GM21423 (cell line): Measurements from ENCODE around the gene GOLGA3.
A peak's percentile ranks its signal among the peaks of the same experiment; 100 is the strongest.
"Not testable (repeated sequence)": the region's sequence is repeated elsewhere in the genome, so short reads cannot be mapped to it uniquely, and the experiment has no call there.

ENCODE experiments used
- ATAC-seq: cut with Tn5 transposase; IDR thresholded peaks from one replicate; pipeline ENCODE4 v1.9.1; 2021; ENCODE audit warnings: mild to moderate bottlenecking, moderate library complexity; ENCODE audit not compliant: unreplicated experiment

GOLGA3 gene

DNA sequence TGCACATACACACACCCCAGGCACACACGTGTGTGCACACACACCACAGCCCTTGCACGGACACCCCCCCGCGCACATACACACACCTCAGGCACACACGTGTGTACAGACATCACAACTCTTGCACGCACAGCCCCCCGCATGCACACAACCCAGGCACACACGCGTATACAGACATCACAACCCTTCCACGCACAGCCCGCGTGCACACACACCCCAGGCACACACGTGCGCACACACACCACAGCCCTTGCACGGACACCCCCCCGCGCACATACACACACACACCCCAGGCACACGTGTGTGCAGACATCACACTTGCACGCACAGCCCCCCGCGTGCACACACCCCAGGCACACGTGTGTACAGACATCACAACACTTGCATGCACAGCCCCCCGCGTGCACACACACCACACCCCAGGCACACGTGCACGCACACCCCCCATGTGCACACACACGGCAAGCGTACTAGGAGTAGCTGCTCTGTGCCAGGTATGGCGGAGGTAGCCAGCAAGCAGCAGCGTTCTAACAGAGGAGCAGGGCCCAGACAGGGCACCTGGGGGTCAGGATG lies 48.8 kb downstream of the GOLGA3 start:
- ATAC-seq = no peak

GRCh38 chr12:132777614-132778013 lies 51.1 kb downstream of the GOLGA3 start:
- no peak for ATAC-seq

DNA sequence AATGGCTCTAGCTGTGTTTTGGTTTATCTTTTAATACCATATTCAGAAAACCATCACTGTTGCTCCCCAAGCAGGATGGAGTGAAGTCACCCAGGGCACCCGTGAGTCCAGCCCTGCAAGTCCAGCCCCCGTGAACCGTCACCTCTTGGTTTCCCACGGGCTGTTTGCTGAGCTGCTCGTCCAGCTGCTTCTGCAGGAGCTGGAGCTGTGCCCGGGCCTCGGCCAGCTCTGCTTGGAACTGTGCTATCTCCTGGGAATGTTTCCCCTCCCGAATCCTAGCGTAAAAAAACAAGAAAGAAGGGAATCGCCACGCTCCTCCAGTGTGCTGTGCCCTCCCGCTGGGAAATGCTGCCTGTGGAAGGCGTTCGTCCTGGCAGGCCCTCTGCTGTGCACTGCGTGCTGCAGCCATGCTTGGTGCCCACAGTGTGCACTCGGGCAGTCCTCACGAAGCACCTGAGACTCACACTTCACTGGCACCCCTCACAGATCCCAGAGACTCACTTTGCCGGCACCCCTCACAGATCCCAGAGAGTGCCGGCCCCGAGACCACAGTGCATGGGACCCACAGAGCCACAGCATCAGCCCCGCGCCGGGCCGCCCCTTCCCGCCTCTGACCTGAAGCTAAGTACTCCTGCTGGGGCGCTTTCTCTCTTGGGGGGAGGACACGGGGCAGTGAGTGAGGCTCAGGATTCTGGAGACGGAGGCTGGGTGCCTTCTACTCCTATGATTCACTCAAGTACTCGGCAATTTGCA lies 51.7 kb downstream of the GOLGA3 start:
- no peak for ATAC-seq

DNA sequence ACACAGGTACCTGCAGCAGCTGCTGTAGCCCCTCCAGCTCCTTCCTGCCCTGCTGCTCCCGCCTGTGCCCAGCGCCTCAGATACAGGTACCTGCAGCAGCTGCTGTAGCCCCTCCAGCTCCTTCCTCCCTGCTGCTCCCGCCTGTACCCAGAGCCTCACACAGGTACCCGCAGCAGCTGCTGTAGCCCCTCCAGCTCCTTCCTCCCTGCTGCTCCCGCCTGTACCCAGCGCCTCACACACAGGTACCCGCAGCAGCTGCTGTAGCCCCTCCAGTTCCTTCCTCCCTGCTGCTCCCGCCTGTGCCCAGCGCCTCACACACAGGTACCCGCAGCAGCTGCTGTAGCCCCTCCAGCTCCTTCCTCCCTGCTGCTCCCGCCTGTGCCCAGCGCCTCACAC lies 52.4 kb downstream of the GOLGA3 start:
- not testable (repeated sequence) for ATAC-seq

DNA sequence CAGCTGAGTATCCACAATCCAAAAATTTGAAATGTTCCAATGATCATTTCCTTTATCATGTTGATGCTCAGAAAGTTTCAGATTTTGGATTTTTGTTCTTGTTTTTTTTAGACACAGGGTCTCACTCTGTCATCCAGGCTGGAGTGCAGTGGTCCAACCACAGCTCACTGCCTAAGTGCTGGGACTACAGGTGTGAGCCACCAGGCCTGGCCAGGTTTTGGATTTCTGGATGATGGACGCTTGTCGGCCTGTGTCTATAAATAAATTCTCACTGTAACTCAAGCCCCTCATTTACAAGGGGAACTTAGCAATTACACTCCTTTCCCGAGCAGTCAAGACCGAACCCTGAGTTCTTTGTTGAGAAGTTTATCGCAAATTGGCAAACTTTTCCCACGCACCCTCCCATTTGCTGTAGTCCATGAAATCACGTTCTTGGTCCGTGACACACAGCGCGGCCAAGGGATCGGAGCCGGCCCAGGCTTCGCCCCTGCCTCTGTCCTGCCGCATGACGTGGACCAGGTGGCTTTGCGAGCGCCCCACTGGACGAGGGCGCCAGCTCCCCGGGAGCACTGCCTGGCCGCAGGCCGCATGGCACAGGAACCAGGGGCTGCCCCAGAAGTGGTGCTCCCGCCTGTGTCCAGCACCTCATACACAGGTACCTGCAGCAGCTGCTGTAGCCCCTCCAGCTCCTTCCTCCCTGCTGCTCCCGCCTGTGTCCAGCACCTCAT lies 53.0 kb downstream of the GOLGA3 start:
- no peak for ATAC-seq

- no peak for ATAC-seq
These were observed 53.9 kb downstream of the GOLGA3 start for GRCh38 chr12:132774646-132775275.

DNA sequence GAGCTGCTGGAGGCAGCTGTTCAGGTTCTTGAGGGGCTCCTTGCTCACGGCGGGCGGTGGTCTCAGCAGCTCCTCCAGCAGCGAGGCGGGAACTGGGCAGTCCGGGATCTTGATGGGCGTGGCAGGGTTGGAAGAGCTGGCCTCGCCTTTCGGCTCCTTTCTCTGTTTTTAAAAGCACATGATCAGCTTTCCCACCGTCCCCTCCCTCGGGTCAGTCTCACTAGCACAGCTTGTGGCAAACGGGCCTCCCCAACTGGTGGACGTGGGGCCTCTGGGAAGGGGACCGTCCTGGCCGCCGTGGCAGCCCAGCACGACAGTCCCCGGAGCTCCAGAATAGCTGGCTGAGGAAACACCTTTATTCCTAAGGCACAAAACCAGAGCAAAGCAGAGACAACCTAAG lies 54.5 kb downstream of the GOLGA3 start:
- no peak for ATAC-seq

- ATAC-seq = no peak
These were observed 55.4 kb downstream of the GOLGA3 start for GRCh38 chr12:132773077-132773955.

DNA sequence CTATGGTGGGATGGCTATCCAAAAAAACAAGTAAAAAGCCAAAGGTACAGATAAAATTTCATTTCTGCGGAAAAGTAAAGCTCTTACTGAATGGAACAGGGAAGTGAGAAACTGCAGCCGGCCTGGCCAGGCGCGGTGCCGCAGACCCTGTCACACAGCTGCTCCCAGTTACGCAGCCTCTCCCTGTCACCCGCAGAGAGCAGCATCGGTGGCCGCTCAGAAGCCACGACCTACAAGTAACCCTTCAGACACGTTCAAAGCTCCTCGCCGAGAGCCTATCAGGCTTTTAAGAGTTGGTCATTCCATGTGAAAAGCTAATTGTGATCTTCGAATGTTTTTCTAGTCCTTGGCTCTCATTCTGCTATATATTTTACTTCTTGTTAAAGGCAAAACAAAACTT lies 56.1 kb downstream of the GOLGA3 start:
- ATAC-seq = peak; percentile 32

GRCh38 chr12:132771126-132771838 lies 57.4 kb downstream of the GOLGA3 start:
- no peak for ATAC-seq

GRCh38 chr12:132766380-132767085 lies 62.1 kb downstream of the GOLGA3 start:
- no peak for ATAC-seq

DNA sequence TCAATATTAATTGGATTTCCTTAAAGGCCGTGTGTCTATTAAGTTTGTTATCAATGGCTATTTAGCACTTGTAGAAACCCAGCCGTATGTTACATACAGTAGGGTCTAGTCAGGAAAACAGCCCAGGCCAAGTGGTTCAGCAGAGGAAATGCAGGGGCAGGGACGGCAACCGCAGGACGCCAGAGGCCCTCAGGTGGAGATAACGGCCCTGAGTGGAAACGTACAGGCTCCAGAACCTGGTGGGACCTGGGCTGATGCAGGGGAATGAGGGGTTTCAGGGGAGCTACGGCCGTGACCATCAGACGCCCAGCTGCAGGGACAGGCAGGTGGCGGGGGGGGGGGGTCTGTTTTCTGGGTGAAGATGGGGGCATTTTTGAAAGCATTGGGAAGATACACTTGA lies 63.3 kb downstream of the GOLGA3 start:
- ATAC-seq = no peak

- no peak for ATAC-seq
These were observed 64.4 kb downstream of the GOLGA3 start for GRCh38 chr12:132764231-132764630.

DNA sequence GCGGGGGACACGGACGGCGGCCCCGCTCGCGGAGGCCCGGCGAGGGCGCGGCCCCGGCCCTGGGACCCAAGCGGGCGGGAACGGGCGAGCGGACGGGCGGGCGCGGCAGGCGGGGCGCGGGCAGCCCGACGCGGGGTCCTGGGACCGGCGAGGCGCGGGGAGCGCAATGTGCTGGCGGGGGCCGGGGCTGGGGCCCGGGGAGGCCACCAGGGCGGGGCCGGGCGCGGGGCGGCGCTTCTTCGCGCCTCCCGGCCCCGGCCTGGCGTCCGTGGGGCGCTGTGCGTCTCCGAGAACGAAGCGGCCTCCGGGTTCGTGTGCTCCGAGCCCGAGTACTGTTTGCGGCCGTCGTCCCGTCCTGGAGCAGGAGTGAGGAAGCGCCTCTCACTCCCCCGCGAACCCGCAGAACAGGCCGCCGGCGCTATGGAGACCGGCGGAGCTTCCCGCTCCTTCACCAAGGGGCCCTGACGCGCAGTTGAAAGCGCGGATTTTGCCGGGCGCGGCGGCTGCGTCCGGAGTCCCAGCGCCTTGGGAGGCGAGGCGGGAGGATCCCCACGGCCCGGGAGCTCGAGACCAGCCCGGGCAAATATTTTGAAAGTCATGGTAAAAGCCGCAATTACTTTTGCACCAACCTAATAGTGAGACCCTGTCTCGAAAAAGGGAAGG lies 66.6 kb downstream of the GOLGA3 start:
- ATAC-seq = peak; percentile 69

GRCh38 chr12:132761032-132761920 lies 67.4 kb downstream of the GOLGA3 start, which contains the start of gene ANKLE2:
TSS of gene ANKLE2 (minus strand) at chr12:132761832. CDS start at chr12:132761798, 34 bp downstream.
- ATAC-seq = peak; percentile 37

DNA sequence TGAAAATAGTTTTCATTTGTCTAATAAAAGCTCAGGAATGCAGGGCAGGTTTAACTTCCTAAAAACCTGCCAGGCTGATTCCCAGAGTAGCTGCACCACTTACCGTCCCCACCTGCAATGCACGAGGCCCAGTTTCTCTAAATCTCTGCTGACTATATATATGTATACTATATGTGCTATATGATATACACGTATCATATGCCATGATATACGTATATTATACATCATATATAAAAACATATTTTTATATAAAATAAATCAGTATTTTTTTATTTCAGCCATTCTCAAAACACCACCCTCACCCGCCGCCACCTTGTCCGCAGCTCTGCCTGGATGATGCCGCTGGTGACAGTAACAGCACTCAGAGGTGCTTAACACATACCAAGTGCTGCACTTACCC lies 69.3 kb downstream of the GOLGA3 start:
- ATAC-seq = no peak

DNA sequence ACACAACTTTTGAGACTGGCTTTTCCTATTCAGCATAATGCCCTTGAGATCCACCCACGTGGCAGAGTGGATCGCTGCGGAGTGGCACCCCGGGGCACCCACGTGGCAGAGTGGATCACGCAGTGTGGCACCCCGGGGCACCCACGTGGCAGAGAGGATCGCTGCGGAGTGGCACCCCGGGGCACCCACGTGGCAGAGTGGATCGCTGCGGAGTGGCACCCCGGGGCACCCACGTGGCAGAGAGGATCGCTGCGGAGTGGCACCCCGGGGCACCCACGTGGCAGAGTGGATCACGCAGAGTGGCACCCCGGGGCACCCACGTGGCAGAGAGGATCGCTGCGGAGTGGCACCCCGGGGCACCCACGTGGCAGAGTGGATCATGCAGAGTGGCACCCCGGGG lies 69.8 kb downstream of the GOLGA3 start:
- not testable (repeated sequence) for ATAC-seq
